Stimulated activated CD4-positive, alpha-beta T cell treated with anti-CD3 and anti-CD28 coated beads, Interleukin-4, amount 100 ng/mL, for 48 hours (primary cell): ENCODE data around the gene PTPN14.

Source experiments
- DNase-seq, 2 donors: peaks; one replicate each; pipeline ENCODE4 v3.0.0-alpha.2; 2020; ENCODE audit warnings: low read depth in 2 of 2

The PTPN14 gene

GRCh38 chr1:214476229-214476985 lies 75.0 kb downstream of the PTPN14 start:
- no peak for DNase-seq

GRCh38 chr1:214475746-214476145 lies 75.7 kb downstream of the PTPN14 start:
- no peak for DNase-seq

DNA sequence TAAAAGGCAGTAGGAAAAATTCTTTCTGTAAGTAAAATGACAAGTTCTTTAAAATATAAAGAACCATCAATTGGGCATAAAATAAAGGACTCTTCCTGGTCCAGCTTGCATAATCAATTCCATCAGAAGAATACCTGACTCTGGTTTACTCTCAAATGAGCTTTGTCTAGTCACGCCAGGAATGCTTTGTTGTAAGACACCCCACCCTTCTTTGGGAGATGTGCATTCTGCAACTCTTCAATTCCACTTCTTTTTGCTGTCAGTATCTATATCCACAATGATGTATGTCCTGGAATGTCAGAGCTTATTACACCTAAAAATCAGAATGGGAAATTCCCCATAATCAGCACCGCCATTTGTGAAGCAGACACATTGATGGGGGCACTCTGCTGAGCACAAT lies 76.1 kb downstream of the PTPN14 start:
- DNase-seq: no peak

DNA sequence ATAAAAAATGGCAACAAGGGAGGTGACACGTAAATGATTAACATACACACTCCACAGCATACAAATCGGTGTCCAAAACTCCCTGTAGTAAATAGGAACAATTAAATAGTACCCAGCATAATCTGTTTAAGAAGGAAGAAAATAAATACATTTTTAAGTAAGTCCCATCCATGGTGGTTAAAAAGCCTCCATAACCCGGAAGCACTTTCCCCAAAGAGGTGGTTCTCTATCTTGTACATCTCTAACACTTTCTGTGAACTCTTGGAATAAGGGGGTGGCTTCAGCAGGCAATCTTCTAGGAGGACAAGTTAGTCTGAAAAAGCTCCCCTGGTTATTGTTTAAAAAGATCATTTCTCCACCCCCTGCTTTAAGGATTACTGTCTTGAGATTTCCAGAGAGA lies 76.9 kb downstream of the PTPN14 start:
- DNase-seq: no peak

DNA sequence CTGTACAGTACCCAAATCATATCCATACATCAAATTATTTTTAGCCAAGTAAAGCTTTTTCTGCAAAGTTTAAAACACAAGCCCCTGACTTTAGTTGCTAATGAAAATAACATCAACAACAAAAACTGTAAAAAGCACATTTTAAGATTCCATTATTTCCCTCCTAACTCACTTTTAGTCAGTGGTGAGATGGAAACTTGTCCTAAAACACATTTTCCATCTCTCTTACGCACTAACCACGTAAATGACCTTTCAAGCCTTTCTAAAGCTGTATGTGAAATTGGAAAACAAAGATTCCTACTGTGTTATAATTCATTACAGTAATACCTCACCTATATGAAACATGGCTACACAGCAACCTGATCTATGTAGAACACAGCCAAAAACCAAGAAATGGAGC lies 77.5 kb downstream of the PTPN14 start:
- no peak for DNase-seq

DNA sequence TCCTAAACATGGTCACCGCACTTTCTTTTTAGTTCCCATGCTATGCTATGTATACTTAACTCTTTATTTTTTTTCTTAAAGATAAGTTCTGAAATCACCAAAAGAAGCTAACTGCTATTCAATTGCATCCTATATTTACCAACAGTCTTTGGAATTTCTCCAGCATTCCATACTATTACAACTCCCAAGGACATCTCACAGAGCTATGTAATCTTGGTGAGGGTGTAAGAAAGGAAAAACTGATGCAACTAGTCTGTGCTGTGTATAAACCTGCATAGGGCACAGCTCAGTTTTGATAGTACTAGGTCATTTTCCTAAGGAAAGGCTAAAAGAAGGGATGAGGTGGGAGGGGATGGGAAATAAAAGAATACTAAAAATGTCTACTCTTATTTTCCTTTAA lies 78.0 kb downstream of the PTPN14 start:
- no peak for DNase-seq

DNA sequence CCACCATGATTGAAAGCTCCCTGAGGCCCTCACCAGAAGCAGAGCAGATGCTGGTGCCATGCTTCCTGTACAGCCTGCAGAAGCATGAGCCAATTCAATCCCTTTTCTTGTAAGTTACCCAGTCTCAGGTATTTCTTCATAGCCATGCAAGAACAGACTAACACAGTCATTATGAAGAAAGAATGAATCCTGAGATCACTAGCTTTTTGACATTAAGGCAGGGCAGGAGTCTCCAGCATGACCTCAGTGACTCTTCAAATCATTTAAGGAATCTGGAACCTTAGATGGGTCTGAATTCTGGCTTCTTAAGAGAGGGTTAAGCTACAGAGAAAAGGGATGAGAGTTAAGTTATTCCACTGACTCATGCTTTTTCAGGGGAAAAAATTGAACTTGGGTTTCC lies 79.0 kb downstream of the PTPN14 start:
- DNase-seq: no peak

DNA sequence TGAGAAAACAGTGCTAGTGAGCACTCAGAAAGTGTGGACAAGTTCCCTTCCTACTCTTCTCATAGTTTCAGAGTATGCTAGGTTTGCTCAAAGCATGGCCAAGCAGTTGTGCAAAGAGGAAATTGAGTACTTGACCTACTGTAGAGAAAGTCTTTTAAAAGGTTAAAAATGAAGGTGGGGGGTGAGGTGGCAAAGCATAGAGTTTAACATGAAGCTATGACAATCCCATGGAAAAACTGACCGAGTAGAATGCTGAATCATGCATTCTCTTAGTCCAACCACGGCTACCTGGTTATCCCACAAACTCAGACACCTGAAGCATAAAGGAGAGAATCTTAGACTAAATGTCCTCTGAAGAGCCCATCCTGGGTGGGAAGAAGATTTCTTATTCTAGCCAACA lies 79.9 kb downstream of the PTPN14 start:
- no peak for DNase-seq

DNA sequence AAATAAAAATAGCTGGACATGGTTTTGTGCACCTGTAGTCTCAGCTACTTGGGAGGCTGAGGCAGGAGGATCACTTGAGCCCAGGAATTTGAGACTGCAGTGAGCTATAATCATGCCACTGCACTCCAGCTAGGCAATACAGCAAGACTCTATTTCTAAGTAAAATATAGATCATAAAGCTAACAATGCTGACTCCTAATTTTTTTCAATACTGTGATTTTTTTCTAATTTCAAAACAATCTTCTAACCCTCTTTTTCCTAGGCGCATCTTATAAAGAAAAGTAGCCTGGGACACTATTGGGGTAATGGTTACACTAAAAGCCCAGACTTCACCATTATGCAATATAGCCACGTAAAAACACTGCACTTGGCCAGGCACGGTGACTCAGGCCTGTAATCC lies 81.3 kb downstream of the PTPN14 start:
- DNase-seq: no peak

- no peak for DNase-seq
These were observed 82.1 kb downstream of the PTPN14 start for GRCh38 chr1:214469290-214469689.

- DNase-seq: no peak
These were observed 84.3 kb downstream of the PTPN14 start for GRCh38 chr1:214467078-214467585.

DNA sequence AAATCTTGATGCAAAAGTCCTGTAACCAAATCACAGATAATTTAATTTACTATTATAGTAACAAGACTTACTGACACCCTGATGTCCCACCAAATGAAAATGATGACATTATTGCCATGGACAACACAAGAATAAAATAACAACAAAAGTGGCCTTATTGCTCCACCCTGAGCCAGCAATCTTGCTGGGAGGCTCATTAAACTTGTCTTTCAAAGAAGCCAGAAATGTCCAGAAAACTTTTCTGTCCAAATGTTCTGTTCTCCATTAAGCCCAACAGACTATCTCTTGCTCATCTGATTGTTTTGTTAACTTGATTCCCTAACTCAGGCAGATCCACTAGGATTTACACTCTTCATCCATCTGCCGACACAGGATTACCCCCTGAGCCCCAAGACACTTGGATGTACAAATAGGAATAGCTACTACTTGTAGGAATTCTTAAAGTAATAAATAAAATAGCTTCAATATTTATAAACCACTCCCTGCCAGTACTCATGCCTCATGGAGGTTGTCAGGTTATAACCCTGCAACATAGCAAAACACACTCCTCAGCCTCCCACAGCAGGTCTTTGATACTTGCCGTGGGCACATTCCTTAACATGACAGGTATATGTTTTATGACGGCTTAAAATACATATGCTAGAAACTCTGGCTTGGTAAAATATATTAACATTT lies 84.9 kb downstream of the PTPN14 start:
- DNase-seq: no peak

GRCh38 chr1:214464445-214465287 lies 86.7 kb downstream of the PTPN14 start:
- no peak for DNase-seq

GRCh38 chr1:214463596-214463995 lies 87.8 kb downstream of the PTPN14 start:
- DNase-seq: no peak

DNA sequence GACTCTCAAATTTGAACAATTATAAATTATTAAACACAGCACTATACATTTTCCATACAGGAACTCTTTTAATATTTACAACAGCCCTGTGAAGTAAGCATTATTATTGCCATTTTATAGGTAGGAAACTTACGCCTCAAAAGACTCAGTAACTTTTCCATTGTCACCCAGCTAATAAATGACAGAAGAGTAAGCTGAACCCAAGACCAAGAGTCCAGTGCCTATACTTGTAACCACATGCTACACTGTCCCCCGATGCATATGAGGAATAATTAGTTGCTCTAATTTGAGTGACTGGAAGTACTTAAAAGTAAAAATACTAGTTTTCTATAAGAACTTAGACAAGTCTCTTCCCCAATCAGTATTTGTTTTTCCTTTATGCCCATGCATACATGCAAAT lies 88.5 kb downstream of the PTPN14 start:
- no peak for DNase-seq

DNA sequence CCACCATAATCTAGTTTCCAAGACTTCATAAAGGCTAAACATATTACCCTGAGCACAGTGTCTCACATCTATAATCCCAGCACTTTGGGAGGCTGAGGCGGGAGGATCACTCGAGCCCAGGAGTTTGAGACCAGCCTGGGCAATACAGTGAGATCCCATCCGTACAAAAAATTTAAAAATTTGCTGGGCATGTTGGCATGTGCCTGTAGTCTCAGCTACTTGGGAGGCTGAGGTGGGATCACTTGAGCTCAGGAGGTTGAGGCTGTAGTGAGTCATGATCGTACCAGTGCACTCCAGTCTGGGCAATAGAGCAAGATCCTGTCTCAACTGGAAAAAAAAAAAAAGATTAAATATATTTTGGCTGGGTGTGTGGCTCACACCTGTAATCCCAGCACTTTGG lies 90.1 kb downstream of the PTPN14 start:
- no peak for DNase-seq

- no peak for DNase-seq
These were observed 91.0 kb downstream of the PTPN14 start for GRCh38 chr1:214460304-214460916.

DNA sequence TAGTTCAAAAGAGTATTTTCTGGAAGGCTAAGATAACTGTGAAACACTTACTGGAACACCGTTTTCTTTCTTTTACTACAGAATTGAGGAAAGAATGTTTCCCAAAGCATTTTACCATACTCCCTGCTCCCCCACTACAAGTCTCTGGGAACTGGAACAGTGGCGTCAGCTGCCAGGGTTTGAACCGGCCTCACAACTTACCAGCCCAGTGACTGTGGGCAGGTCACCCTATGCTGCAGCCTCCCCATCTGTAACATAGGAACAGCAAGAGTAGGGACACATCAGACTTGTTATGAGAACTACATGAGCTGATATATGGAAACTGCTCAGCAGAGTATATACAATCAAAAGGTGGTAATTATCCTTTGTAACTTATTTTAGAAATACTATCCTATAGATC lies 91.5 kb downstream of the PTPN14 start:
- no peak for DNase-seq

GRCh38 chr1:214458541-214458940 lies 92.9 kb downstream of the PTPN14 start:
- DNase-seq: no peak

GRCh38 chr1:214455971-214456867 lies 95.2 kb downstream of the PTPN14 start:
- no peak for DNase-seq

DNA sequence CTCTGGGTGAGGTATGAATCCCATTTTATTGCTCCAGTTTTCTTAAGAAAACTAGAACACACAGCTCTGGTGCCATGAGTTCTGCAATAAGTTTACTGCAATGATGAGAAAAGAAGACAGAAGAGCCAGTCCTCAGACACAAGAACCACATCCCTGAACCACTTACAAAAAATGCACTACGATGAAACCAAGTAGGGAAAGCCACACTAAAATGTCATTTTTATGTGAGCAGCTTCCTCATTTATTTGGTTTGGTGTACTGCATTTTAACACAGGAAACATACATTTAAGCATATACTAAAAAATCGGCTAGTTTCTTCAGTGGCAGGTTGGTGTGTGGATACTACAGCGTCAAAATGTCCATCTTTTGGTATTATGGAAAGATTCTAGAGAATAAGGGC lies 95.9 kb downstream of the PTPN14 start:
- no peak for DNase-seq
